CD4-positive, alpha-beta T cell treated with Interleukin-4 for 4 hours (primary cell): ENCODE results near the gene RBM47.
"Not testable (repeated sequence)": the region's sequence is repeated elsewhere in the genome, so short reads cannot be mapped to it uniquely, and the experiment has no call there.

ENCODE experiments used
- DNase-seq: peaks from one replicate; pipeline ENCODE4 v3.0.0-alpha.2; 2020

RBM47 gene

GRCh38 chr4:40401096-40401495 lies 228.6 kb downstream of the RBM47 start:
- DNase-seq: no peak

GRCh38 chr4:40399578-40399977 lies 230.1 kb downstream of the RBM47 start:
- no peak for DNase-seq

GRCh38 chr4:40395908-40396793 lies 233.5 kb downstream of the RBM47 start:
- DNase-seq: no peak

- DNase-seq: no peak
Measured at GRCh38 chr4:40395166-40395900, 234.3 kb downstream of the RBM47 start.

- no peak for DNase-seq
Measured at GRCh38 chr4:40394236-40394635, 235.4 kb downstream of the RBM47 start.

- not testable (repeated sequence) for DNase-seq
Measured at GRCh38 chr4:40392241-40392640, 237.4 kb downstream of the RBM47 start.

GRCh38 chr4:40389986-40390385 lies 239.7 kb downstream of the RBM47 start:
- DNase-seq: no peak

GRCh38 chr4:40388239-40388638 lies 241.4 kb downstream of the RBM47 start:
- no peak for DNase-seq

- no peak for DNase-seq
Measured at GRCh38 chr4:40380647-40381046, 249.0 kb downstream of the RBM47 start.

GRCh38 chr4:40379248-40379647 lies 250.4 kb downstream of the RBM47 start:
- no peak for DNase-seq

- DNase-seq: no peak
Measured at GRCh38 chr4:40378619-40379018, 251.0 kb downstream of the RBM47 start.

- DNase-seq: no peak
Measured at GRCh38 chr4:40377512-40378365, 251.9 kb downstream of the RBM47 start.

- DNase-seq: no peak
Measured at GRCh38 chr4:40375620-40376019, 254.0 kb downstream of the RBM47 start.

- no peak for DNase-seq
Measured at GRCh38 chr4:40375095-40375494, 254.6 kb downstream of the RBM47 start.

GRCh38 chr4:40373636-40374035 lies 256.0 kb downstream of the RBM47 start:
- no peak for DNase-seq
